K562 (cell line): Measurements from ENCODE around the gene C14orf180. TPM values are rescaled to one million over a fixed set of nuclear protein-coding genes. Genes with fewer than 3 reads are reported as not detected.
"Not testable (repeated sequence)": the region's sequence is repeated elsewhere in the genome, so short reads cannot be mapped to it uniquely, and the experiment has no call there.

ENCODE experiments used
- ATAC-seq: fragments of 200-7000 bp; cut with Tn5 transposase; 3 replicates; pipeline ENCODE4 v1.9.1; 2020; ENCODE audit warnings: moderate library complexity
- BruUV-seq: library from RNA; stranded (reverse); fragments of 400-500 nt; replicated peaks from 2 replicates; lab custom pipeline; 2021; lab: Mats Ljungman, UMichigan
- CTCF ChIA-PET: fragments of 300-600 bp; formaldehyde crosslinking; extraction: SDS; loops from one replicate; lab custom pipeline; 2021; ENCODE audit warnings: low intra/inter-chr PET ratio; lab: Yijun Ruan, JAX
- POLR2A ChIA-PET: fragments of 300-600, 350-650 bp; sonication (Branson Sonifier 250); formaldehyde crosslinking; extraction: SDS; loops from one replicate; lab custom pipeline; 2021; ENCODE audit warnings: antibody characterized with exemption, inconsistent platforms; lab: Yijun Ruan, JAX
- DNase-seq, 4 experiments: peaks; one replicate each; pipeline versions ENCODE4 v3.0.0 to v3.0.0-alpha.2; 2011 to 2018; ENCODE audit warnings: low spot score in 3 of 4, mixed read lengths in 3 of 4; ENCODE audit errors: extremely low read depth in 1 of 4
- FAIRE-seq: peaks from 2 replicates; lab custom pipeline; 2011; peaks lifted over from hg19 to GRCh38; lab: Jason Lieb, UNC
- H2AFZ ChIP-seq: 2 replicates; pipeline ENCODE4 v1.6.0; 2011; ENCODE audit warnings: low read depth, low read length, control low read depth, inconsistent platforms
- H3K27ac ChIP-seq: fragments of 200-600 bp; 3 replicates; pipeline ENCODE4 v1.8.0; 2011; ENCODE audit warnings: low read depth, mild to moderate bottlenecking, control low read depth, inconsistent platforms, low read length, moderate library complexity, mixed read lengths; ENCODE audit errors: extremely low read depth
- H3K27me3 ChIP-seq, 2 experiments: fragments of 300-600 bp in 1 of 2; 2 replicates in 1 of 2; 3 replicates in 1 of 2; pipeline versions ENCODE4 v1.6.0 to v1.8.0; 2011; ENCODE audit warnings: inconsistent platforms in 2 of 2, low read length in 2 of 2, mild to moderate bottlenecking in 1 of 2, mixed read lengths in 1 of 2, moderate library complexity in 1 of 2; ENCODE audit not compliant: control insufficient read depth in 2 of 2, insufficient read depth in 2 of 2
- H3K36me3 ChIP-seq: fragments of 300-600 bp; 3 replicates; pipeline ENCODE4 v1.8.0; 2011; ENCODE audit warnings: mild to moderate bottlenecking, low read length, inconsistent platforms; ENCODE audit not compliant: control insufficient read depth, insufficient read depth
- H3K4me1 ChIP-seq, 2 experiments: fragments of 200-600 bp in 1 of 2; replicated peaks in 1 of 2; 2 replicates in 1 of 2; 3 replicates in 1 of 2; pipeline versions ENCODE4 v1.5.1 to v1.8.0; 2011; ENCODE audit warnings: inconsistent platforms in 2 of 2, low read length in 2 of 2, mild to moderate bottlenecking in 1 of 2, mixed read lengths in 1 of 2, moderate library complexity in 1 of 2; ENCODE audit not compliant: control insufficient read depth in 2 of 2, insufficient read depth in 2 of 2
- H3K4me2 ChIP-seq: 2 replicates; pipeline ENCODE4 v1.6.1; 2011; ENCODE audit warnings: low read length, control low read depth, inconsistent platforms, mixed read lengths; ENCODE audit not compliant: insufficient read depth
- H3K4me3 ChIP-seq: fragments of 200-600 bp; sonication (generic), shearing (Covaris generic); 2 replicates; pipeline ENCODE4 v1.5.1; 2016; ENCODE audit warnings: control low read depth, inconsistent platforms
- H3K79me2 ChIP-seq: fragments of 200-600 bp; 3 replicates; pipeline ENCODE4 v1.8.0; 2011; ENCODE audit warnings: low read length, inconsistent platforms; ENCODE audit not compliant: control insufficient read depth, insufficient read depth
- H3K9ac ChIP-seq, 2 experiments: 2 replicates each; pipeline versions ENCODE4 v1.6.0 to v1.6.1; 2011; ENCODE audit warnings: low read depth in 2 of 2, low read length in 2 of 2, control low read depth in 1 of 2, inconsistent platforms in 1 of 2, mild to moderate bottlenecking in 1 of 2, mixed read lengths in 1 of 2; ENCODE audit not compliant: insufficient read depth in 1 of 2
- H3K9me1 ChIP-seq: one replicate; pipeline ENCODE4 v1.6.0; 2011; ENCODE audit warnings: inconsistent platforms, mild to moderate bottlenecking, low read length, moderate library complexity; ENCODE audit not compliant: control insufficient read depth, insufficient read depth
- H3K9me3 ChIP-seq: replicated peaks from 2 replicates; pipeline ENCODE4 v1.5.1; 2011; ENCODE audit warnings: low read depth, low read length, inconsistent platforms; ENCODE audit not compliant: control insufficient read depth, insufficient read depth
- H4K20me1 ChIP-seq: replicated peaks from 2 replicates; pipeline ENCODE4 v1.6.1; 2011; ENCODE audit warnings: low read length, inconsistent platforms, mixed read lengths; ENCODE audit not compliant: control insufficient read depth, insufficient read depth
- ARID1B ChIP-seq: fragments of 450-650 bp; IDR thresholded peaks from 2 replicates; pipeline ENCODE4 v1.6.1; 2016; ENCODE audit warnings: antibody characterized with exemption, mild to moderate bottlenecking, inconsistent platforms
- ASH1L ChIP-seq: fragments of 450-650 bp; IDR thresholded peaks from 2 replicates; pipeline ENCODE4 v1.6.1; 2018; ENCODE audit warnings: borderline replicate concordance, mild to moderate bottlenecking, low read depth; ENCODE audit not compliant: partially characterized antibody
- KDM2B ChIP-seq: fragments of 250-450 bp; sonication (Bioruptor Pico); IDR thresholded peaks from 2 replicates; pipeline ENCODE4 v1.8.0; 2021; ENCODE audit warnings: mild to moderate bottlenecking, moderate library complexity
- STAT5A ChIP-seq: IDR thresholded peaks from 2 replicates; pipeline ENCODE4 v1.6.1; 2012; ENCODE audit warnings: low read length, inconsistent platforms, borderline replicate concordance
- YBX1 ChIP-seq: fragments of 450-650 bp; IDR thresholded peaks from 2 replicates; pipeline ENCODE4 v1.7.1; 2016; ENCODE audit warnings: mild to moderate bottlenecking
- ZFP30 ChIP-seq: fragments of 250-450 bp; sonication (Bioruptor Pico); IDR thresholded peaks from 2 replicates; pipeline ENCODE4 v1.8.0; 2022; ENCODE audit warnings: moderate library complexity, mild to moderate bottlenecking, inconsistent platforms, borderline replicate concordance
- ZMIZ1 ChIP-seq, 2 experiments: fragments of 150-350 bp in 1 of 2; IDR thresholded peaks; 2 replicates each; pipeline ENCODE4 v1.6.1; 2012 to 2016; ENCODE audit warnings: low read depth in 2 of 2, low read length in 2 of 2, mild to moderate bottlenecking in 1 of 2, moderate library complexity in 1 of 2
- ZNF274 ChIP-seq: IDR thresholded peaks from 2 replicates; pipeline ENCODE4 v1.6.1; 2011; ENCODE audit warnings: low read depth, mild to moderate bottlenecking, low read length, moderate library complexity, borderline replicate concordance
- ZNF507 ChIP-seq: conservative IDR thresholded peaks from 2 replicates; pipeline ENCODE4 v1.6.1; 2017; ENCODE audit warnings: missing genetic modification characterization, missing compliant biosample characterization
- WGBS: fragments of 100-300 bp; shearing (Covaris generic); methylation state at CpG from one replicate; pipeline ENCODE4 v1.1.6; 2016; ENCODE audit warnings: low coverage, mixed read lengths; ENCODE audit not compliant: insufficient coverage; ENCODE audit errors: missing lambda C conversion rate; 5-methylcytosine and 5-hydroxymethylcytosine counted together
- in situ Hi-C: fragments of 300-500 bp; cut with MboI; formaldehyde crosslinking; loops from 4 replicates; pipeline ENCODE4 v1.15.0; 2018; ENCODE audit warnings: inconsistent platforms, mixed read lengths
- intact Hi-C: fragments of 100-400 bp; cut with micrococcal nuclease; formaldehyde crosslinking; loops from 2 replicates; pipeline ENCODE4 v1.14.2; 2022
- polyA plus RNA-seq, 8 experiments: library from polyadenylated mRNA; depleted of rRNA in 4 of 8; stranded (reverse) in 5 of 8; unstranded in 3 of 8; fragments of >200 nt; fragmentation: Nextera tagmentation in 2 of 8; fragmentation: Illumina TruSeq in 1 of 8; extraction: Ambion mirVana in 2 of 8; extraction: Trizol in 1 of 8; gene quantifications; 2 replicates each; pipeline versions ENCODE4 v1.2.1 to v1.2.3, GENCODE V29; 2011 to 2014; ENCODE audit warnings: inconsistent platforms in 1 of 8, missing spikeins in 1 of 8
- total RNA-seq, 7 experiments: library from RNA; depleted of rRNA in 6 of 7; stranded (reverse); fragments of >200 nt in 6 of 7; fragmentation: Illumina TruSeq in 2 of 7; extraction: Trizol in 2 of 7; gene quantifications; 2 replicates each; pipeline versions ENCODE4 v1.2.1 to v1.2.3, GENCODE V29; 2011 to 2021; ENCODE audit warnings: low replicate concordance in 1 of 7

Gene C14orf180
- total and polyA plus RNA-seq, 9 of the 15 experiments (the other 6 are each of a cell fraction or from before 2014, with no cell fraction given), result not detected

GRCh38 chr14:104636131-104636530 lies 56.6 kb downstream of the C14orf180 start (continued):
- TF ChIP-seq ASH1L (no peak), ARID1B (no peak), ZMIZ1 (IDR thresholded peaks at IDR 0.05; ENCODE audit: low read depth in 2 of 2, low read length in 2 of 2) (no peak), KDM2B (CRISPR knock-in tag) (no peak), ZNF274 (no peak), ZFP30 (CRISPR knock-in tag) (no peak), YBX1 (no peak), STAT5A (no peak), ZNF507 (tag) (no peak)
- TF ChIP-seq, all 486 proteins: peak for 0

GRCh38 chr14:104636846-104637545 lies 57.4 kb downstream of the C14orf180 start:
- DNase-seq, H3K36me3 ChIP-seq, H3K79me2 ChIP-seq, in situ Hi-C loops, H4K20me1 ChIP-seq, H3K9me1 ChIP-seq, H3K9ac ChIP-seq, BruUV-seq, H3K4me3 ChIP-seq, H2AFZ ChIP-seq, H3K27ac ChIP-seq, H3K4me2 ChIP-seq, ATAC-seq, intact Hi-C loops, FAIRE-seq, H3K9me3 ChIP-seq: not testable (repeated sequence)
- WGBS, result 24% methylated on average over 11 of the region's 39 CpGs
- Histone ChIP-seq H3K4me1 (peaks cover 0 to 29% of the 10 kb centered on the region in 2 experiments; a peak in 2 of 5 replicates), H3K27me3 (peaks cover under 1 to 51% of the 10 kb centered on the region in 2 experiments; a peak in 3 of 5 replicates)
- ChIA-PET CTCF (interaction anchor here (0.7 kb wide), 1 partner anchor 76 kb away, joined by 3 read pairs; no protein-coding TSS in a partner anchor), POLR2A (interaction anchor here (0.6 kb wide), 1 partner anchor 559 kb away, joined by 3 read pairs; no protein-coding TSS in a partner anchor)
